Lung microvascular endothelial cell (primary cell): ENCODE results near the gene FKBP6. TPM values are rescaled to one million over a fixed set of nuclear protein-coding genes. Genes with fewer than 3 reads are reported as not detected.
A peak's percentile ranks its signal among the peaks of the same experiment; 100 is the strongest.
"Not testable (repeated sequence)": the region's sequence is repeated elsewhere in the genome, so short reads cannot be mapped to it uniquely, and the experiment has no call there.

ENCODE experiments used
- DNase-seq, 2 donors: peaks; one replicate each; pipeline versions ENCODE4 v3.0.0 to v3.0.0-alpha.2; 2010; ENCODE audit warnings: low read depth in 2 of 2
- total RNA-seq: library from RNA; depleted of rRNA; stranded (reverse); fragments of >200 nt; gene quantifications from 2 replicates; pipeline ENCODE4 v1.2.1, GENCODE V29; 2014

The FKBP6 gene
- total RNA-seq, 1 donor from 2014 or later, result not detected

DNA sequence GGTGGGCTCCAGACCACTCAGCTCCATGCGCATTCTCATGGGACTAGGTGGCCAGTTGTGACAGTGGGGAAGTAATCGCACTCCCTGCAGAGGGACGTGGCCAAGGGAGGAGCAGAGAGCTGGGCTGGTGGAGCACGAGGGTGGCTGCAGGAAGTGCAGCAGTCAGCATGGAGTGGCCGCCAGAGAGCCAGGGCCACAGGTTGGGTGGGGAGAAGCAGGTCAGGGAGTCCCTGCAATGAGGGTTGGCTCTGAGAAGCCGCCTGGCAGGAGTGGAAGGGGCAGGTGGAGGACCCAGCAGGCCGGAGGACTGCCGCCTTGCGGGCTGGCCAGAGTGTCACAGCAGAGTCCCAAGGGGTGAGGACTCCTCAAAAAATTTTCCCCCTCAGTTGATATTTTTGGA, 26.2 kb downstream of the FKBP6 start:
- DNase-seq, result no peak

DNA sequence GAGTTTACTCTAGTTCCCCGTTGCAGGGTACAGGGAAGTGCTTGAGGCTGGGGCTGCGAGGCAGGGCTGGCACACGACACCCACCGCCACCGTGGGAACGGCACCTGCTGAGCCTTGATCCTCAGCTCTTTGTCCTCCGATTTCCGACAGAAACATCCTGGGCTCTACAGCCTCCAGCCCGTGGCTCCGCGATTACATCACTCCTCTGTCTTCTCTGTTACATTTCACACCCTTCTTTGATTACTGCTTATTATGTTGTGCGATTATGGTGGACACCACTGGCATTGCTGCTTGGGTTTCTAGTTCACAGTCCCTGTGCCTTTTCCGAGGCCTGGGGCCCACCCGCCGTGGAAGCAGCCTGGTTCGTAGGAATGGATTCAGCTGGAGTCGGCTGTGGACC, 26.9 kb downstream of the FKBP6 start:
- DNase-seq, result no peak

DNA sequence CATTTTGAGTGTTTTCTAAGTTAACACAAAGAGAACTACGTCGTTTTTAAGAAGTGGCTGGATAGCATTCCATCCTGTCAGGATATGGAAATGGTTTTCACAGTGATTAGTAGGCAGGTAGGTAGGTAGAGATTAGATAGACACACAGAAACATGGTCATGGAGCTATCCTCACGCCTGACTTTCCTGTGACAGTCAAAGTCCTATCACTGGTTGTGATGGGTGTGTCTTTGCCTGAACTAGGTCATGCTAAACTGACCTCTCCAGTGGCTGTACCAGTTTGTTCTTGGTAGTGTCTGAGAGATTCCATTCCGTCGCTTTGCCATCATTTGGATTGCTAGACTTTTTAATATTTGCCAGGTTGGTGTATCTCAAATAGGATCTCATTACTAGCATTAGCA, 28.2 kb downstream of the FKBP6 start:
- DNase-seq, result no peak

- no peak for DNase-seq
These were observed 30.8 kb downstream of the FKBP6 start for GRCh38 chr7:73358590-73359275.

DNA sequence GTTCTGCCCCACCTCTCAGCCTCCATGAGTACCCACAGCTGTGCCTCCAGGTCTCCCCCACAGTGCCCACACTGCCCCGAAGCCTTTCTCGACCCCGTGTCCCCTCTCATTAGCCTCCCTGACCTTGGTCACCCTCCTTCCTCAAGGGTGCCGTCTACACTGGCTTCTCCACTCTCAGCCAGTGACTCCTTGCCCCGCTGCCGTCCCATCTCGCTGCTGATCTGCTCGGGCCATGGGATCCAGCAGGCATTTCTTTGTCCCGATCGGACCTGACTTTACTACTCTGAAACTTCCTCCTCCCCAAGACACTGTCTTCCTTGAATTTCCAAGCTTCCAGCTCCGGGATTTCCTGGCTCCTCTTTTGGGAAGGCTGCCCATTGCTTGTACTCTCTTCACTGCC, 31.3 kb downstream of the FKBP6 start:
- DNase-seq, result no peak

DNA sequence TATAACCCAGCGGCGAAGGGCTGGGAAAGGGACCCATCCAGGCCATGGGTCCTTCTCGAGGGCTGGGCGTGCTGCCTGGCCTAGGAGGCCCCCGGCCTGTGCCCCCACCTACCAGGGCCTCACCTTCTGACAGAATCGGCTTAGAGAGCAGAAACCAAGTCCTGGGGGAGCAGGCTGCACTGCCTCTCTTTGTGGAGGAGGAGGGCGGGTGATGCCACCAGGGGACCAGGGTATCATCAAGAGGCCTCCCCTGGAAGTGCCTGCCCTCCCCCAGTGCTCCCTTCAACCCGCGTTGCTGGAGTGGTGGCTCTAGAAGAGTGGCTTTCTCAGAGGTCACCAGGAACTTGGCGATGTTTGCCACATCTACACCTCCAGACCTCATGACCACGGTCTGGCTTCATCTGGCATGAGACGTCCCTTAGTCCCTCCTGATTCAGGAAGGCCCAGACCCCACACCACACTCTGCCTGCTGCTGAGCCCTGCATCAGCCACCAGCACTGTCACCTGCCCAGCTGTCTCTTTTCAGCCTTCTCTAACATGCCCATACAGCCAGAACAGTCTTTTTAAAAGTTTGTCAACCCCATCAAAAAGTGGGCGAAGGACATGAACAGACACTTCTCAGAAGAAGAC, 31.9 kb downstream of the FKBP6 start:
- DNase-seq, result no peak

GRCh38 chr7:73360590-73360989, 32.6 kb downstream of the FKBP6 start:
- DNase-seq, result not testable (repeated sequence)

- DNase-seq, result no peak
These were observed 35.5 kb downstream of the FKBP6 start for GRCh38 chr7:73363225-73364005.

DNA sequence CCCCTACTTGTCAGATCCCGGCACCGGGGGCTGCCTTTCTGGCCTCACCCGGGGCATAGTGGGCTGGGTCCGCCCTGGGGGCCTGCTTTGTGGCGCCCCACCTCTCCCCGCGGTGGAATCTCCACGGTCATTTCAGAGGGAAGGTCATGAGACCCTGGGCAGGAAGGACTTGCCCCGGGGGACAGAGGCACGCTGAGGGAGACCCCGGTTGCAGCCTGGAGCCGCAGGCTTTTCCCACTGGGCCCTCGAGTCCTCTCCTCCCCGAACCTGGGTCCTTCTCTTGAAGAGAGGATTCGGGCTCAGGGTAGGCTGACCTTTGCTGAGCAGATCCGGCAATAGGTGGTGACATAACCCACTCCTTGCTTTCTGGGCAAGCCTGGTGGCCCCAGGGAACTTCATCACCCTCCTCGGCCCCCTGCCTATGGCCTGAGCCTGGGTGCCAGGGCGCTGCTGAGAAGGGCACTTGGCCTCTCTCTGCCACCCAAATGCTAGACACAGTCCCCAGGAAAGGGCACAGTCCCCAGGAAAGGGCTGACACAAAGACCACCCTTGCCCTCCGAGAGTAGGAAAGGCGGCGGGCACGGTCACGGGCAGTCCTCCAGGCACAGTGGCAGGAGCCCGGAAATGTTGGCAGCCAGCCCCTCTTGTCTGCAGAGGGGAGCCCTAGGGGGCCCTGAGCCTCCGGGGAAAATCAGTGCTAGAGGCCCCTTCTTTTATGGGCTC, 36.2 kb downstream of the FKBP6 start:
- no peak for DNase-seq

GRCh38 chr7:73366127-73366526, 38.2 kb downstream of the FKBP6 start:
- DNase-seq, result no peak

GRCh38 chr7:73366990-73367389, 39.0 kb downstream of the FKBP6 start:
- no peak for DNase-seq

GRCh38 chr7:73369009-73369408, 41.0 kb downstream of the FKBP6 start:
- no peak for DNase-seq

- DNase-seq, result no peak
These were observed 41.7 kb downstream of the FKBP6 start for GRCh38 chr7:73369622-73370021.

GRCh38 chr7:73373741-73374140, 45.8 kb downstream of the FKBP6 start:
- DNase-seq, result no peak

GRCh38 chr7:73376262-73376661, 48.3 kb downstream of the FKBP6 start:
- DNase-seq, result not testable (repeated sequence)

DNA sequence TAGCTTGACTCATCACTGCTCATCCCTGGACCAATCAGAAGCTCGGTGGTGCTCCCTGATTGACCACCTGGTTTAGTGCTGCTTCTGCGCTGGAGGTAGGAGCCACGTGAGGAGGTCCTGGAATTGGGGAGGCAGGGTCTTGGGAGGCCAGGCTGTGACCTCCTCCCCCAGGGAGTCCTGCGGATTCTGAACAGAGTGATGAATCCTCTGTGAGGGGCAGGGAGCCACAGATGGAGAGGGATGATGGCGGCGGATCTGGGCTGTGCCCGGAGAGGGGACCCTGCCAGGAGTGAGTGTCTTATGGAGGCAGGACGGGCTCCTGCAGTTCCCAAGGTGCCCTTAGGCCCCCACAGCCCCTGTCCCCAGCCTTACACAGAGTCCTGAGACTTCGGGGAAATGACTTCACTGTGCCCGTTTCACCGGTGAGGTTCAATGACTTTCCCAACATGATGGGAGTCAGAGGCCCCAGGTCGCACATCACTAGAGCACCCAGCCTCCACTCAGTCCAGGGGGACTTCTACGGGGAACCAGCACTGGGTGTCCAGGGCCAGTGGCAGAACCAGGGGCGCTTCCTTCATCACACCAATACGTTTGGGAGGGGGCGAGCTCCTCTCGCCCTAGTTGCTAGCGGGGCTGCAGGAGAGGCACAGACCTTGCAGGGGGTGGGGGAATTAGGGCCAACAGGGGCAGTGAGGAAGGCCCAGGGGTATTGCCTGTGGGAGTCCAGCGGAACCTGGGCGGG, 48.9 kb downstream of the FKBP6 start:
- no peak for DNase-seq

DNA sequence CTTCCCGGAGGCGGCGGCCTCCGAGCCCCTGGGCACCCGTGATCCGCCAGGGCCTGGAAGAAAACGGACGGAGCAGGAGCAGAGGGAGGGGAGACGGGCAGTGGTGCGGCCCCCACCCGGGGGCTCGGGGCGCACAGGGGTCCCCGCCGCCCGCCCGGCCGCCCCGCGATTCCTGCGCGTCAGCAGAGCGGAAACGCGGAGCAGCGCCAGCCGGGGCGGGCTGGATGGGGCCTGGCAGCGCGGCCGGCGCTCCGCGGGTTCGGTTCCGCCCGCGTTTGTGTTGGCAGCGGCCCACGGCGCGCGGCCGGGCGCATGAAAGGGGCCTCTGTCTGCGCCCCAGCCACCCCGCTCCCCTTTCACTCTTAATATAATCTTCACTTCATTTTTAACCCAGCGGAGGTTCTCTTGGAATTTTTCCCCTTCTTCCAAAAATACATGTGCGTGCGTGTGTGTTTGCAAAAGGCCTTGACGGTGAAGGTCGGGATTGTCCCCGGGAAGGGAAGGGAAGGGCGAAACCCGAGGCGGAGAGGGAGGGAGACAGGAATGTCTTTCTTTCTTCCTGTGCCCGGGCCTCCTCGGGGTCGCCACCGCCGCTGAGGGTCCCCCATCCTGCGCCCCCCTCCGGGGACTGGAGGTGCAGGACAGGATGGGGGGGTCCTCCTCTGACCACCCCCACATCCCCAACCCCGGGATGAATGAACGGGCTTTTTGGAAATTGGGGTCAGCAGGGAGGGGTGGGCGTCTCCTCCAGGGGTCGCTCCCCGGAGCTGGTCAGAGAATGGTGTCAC, 49.6 kb downstream of the FKBP6 start:
- DNase-seq, result not testable (repeated sequence)

DNA sequence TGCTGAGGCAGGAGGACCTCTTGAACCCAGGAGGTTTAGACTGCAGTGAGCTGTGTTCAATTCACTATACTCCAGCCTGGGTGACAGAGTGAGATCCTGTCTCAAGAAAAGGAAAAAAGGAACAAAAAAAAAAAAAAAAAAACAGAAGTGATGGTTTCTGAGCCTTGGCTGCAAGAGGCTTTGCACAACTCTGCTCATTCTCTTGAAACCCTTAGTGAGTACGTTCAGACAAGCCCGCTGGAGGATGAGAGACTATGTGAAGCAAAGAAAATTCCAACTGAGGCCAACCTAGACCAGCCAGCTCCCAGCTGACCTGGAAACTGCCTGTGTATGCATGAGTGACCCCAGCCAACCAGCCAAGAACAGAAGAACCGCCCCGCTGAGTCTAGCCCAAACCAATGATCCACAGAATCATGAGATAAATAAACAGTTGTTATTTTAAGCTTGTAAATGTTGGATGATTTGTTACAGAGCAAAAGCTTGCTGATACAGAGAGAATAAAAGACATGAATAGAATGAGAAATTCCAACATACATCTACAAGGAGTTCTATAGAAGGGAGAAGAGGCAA, 55.1 kb downstream of the FKBP6 start:
- DNase-seq, result no peak

GRCh38 chr7:73387221-73387828, 59.4 kb downstream of the FKBP6 start:
- peak in 1 of 2 donors; percentile 32 for DNase-seq
